HG02943 (cell line): ENCODE data around the gene ANO9.

Experiments
- ATAC-seq: cut with Tn5 transposase; IDR thresholded peaks from one replicate; pipeline ENCODE4 v1.9.1; 2021; ENCODE audit warnings: mild to moderate bottlenecking, low read depth, moderate library complexity; ENCODE audit not compliant: unreplicated experiment

Gene ANO9

DNA sequence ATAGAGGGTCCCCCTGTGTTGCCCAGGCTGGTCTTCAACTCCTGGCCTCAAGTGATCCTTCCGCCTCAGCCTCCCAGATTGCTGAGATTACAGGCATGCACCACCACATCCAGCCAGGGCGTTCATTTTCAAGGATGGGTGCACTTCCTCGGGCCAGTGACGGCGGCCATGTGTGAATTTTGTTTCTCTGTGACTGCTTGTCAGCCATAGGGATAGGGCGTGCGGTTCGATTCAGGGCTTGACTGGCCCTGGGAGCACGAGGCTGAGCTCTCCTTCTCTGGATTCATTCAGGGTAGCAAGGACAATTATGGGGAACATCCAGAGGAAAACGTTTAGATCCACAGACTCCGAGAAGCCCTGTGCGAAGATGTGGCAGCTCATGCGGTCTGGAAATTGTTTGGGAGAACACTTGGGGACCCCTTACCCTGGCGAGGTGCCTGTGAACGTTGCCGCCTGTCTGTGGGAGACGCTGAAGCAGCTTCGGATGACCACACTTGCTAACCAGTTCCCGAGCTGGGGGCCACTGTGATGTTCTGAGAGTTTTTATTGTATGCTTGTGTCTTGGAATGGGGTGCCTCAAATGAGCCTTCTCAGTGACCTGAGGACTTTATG, 11.2 kb upstream of the ANO9 start:
- no peak for ATAC-seq

DNA sequence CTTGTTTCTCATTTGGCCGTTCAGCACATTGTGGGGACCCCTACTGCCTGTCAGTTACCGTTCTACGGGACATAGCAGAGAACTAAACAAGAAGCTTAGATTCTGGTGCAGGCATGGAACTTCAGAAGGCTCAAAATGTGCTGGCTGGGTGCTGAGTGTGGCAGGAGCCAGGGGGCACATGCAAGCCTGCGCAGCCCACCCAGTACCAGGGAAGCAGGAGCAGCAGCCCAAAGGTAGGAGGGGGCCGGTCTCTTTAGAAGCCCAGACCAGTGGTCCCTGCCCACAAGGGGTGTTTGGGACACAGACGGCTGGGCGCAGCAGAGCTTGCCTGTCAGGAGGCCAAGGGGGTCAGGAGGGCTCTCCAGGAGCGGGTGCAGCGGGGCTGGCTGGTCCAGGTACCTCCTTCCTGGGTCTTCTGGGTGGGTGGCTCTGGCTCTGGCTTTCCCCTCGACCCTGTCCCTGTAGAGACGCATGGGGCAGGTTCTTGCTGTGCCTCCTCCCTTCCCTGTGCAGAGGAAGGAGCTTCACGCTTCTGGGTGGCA, 10.5 kb upstream of the ANO9 start:
- ATAC-seq, result no peak

DNA sequence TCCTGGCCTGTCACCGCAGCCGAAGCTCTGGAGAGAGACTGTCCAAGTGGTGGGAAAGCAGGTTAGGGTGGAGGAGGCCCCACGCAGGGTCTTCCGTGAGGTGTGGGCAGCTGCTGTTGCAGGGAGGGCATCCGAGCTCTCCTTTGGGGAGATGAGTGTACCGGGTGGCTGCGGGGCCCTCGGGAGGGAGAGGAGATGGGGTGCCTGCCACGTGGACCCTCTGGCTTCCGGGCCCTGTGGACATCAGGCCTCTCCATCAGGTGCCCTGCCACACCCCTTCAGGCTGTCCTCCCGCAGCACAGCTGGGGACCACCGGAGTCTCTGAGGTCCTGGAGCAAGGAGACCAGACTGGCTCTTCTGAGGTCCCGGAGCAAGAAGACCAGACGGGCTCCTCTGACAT, 9.9 kb upstream of the ANO9 start:
- ATAC-seq, result no peak

DNA sequence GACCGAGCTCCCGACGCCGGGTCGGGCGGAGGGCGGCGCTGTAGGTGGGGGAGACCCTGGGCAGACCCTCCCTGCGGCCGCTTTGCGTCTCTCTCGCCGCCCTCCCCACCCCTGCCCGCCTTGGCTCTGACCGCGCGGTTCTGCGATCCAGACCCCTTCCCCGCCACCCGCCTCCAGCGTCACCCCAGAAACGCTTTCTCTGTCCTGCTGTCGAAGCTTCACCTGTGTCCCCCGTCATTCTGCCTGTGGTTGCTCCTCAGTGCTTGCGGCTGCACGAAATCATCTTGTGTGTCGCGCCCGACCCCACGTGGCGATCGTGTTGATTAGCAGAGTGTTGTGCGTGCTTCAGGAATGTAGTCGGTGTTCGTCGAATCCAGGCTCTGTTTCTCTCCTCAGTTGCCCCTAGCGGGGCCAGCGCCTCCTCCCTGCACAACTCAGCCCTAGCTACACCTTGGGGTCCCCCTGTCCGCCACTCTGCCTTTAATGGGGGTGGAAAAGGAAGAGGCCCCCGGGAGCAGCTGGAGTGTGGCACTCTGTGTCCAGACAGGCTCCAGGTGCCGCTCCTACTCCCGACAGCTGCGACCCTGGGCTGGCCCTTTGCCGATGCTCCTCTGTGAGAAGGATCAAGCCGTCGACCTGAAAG, 9.1 kb upstream of the ANO9 start:
- ATAC-seq, result peak; percentile 16

DNA sequence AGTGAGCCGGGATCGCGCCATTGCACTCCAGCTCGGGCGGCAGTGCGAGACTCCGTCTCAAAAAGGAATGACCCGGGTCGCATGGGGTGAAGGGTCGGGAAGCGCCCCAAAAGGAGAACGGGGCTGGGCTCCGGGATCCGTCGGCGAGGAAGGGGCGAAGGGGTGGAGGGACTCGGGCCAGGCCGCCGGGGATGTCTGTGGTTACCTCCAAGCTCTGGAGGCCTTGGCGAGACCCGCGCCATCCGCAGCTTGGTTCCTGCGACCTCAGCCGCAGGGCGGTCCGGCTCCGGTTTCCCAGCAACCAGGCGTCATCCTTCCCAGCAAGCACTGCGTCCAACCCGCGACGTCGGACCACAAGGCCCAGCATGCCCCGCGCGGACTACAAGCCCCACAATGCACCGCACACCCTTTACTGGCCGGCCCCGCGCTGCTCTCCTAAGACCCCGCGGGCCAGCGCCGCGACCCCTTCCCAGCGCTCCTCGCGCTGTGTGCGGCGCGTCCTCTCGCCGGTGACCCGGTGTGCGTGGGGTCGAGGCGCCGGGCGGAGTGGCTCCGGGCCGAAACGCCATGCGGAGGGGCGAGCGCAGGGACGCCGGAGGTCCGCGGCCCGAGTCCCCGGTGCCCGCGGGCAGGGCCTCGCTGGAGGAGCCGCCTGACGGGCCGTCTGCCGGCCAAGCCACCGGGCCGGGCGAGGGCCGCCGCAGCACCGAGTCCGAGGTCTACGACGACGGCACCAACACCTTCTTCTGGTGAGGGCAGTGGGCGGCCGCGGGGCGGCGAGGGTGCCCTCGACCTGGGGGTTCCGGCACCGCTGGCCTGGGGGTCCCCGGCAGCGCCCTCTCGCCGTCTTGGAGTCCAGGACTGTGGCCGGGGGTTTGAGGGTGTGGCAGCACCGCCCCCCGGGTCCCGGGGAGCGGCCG, 8.3 kb upstream of the ANO9 start, which contains the start of gene PTDSS2:
PTDSS2 (plus strand) TSS at position 391 of the 920 bp plus-strand sequence; CDS start at position 568, 177 bp downstream.
- ATAC-seq, result peak; percentile 75

DNA sequence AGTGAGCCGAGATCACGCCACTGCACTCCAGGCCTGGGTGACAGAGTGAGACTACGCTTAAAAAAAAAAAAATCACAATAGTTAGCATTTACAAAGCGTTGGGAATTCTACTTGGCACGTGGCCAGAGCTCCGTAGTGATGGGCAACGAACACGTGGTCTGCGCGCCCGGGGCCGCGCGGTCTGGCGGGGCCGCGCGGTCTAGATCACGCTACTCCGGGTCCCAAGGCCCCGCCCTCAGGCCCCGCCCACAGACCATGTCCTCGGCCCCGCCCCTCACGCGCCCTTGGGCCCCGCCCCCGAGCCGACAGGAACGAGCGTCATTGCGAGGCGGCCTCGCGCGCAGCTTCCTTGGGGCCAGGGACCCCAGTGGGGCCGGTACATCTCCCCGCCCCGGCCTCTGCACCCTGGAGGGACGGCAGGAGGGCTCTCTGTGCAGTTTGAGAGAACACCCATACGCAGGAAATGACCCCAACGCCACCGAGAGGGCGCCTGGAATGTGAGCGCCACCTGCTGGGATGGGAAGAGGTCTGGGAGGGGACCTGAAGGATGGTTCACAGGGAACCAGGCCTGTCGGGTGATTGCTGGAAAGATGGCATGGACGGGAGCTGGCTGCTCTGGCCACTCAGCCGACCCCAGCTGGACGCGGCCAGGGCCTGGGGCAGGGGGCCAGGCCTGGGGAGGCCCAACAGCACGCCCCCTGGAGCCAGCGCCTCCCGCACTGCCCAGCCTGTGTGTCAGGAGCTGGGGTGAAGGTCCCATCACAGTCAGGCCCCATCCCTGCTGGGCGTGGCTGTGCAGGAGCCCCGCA, 6.3 kb upstream of the ANO9 start:
- peak; percentile 39 for ATAC-seq

DNA sequence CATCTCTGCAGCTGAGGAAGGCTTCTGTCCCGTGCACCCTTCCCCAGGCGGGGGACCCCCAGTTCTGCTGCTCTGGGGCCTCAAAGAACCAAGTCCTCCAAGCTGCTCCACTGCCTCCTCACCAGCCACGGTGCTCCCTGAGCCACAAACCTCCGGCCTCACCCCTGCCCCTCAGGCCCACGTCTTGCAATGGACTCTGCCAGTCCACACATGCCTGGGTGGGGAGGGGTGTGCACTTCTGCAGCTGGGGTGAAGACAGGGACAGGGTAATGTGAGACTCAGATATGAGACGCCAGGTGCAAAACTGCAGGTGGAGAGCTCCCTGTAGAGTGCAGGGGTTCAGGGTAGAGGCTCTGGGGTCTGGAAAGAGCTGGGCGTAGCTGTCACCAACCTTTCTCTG, 5.1 kb upstream of the ANO9 start:
- no peak for ATAC-seq

DNA sequence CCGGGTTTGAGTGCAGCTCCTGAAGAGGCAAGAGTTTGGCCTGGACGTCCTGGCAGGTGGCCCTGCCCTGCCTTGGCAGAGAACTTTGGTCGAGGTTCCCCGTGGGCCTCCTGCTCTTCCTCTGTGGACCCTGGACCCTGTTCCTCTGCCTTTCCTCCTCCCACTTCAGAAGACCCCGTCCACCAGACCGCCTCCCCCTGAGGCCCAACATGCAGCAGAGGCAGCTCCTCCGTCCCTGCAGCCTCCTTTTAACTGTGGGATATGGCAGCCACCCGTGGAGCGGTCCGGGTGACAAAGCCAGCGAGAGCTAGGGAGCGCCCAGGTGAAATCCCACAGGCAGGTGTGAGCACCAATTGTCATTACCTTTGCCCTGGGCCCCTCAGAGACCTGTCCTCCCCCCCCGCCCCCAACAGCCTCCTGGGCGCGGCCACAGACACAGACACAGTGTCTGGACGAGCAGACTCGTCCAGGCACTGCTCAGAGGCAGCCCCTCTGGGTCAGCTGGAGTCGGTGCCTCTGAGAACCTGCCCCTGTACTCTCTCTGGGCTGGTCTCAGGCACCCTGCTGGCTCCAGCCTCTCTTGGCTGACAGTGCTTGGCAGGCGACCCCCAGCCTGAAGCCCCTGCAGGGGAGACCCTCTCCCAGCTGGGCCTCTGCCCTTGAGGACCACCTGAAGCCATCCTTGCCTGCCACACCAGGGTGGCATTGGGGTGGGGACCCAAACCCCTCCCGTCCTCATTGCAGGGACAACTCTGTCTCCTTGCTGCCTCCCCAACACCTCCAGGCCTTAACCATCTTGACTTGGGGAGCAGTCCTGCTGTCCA, 4.2 kb upstream of the ANO9 start:
- no peak for ATAC-seq

DNA sequence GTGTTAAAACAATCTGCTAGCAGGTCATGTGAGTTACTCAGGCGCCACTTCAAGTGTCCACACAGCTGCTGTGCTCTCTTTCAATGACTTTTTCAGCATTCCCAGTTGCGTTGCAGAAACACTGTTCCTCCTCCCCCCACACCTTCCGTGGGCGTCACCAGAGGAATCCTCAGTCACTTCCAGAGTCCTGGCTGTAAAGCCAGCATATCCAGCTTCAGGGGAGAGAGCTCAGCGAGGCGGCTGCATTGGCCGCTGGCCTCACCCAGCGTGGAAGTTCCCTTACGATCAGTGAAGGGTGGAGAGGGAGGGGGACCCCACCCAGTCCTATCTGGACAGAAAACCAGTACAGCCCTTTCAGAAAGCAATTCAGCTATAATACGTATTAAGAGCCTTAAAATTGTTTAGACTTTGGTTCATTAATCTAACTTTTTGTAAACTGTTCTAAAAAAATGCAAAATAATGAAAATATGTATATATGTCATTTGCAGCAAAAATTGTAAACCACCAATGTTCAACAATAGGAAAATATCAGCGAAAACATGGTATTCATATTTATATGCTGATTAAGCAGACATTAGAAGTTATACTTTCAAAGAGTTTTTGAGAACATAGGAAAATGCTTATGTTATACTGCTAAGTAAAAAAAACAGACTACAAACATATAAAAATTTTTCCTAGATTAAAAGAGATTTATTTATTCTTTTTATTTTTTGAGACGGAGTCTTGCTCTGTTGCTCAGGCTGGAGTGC, 2.8 kb upstream of the ANO9 start:
- ATAC-seq, result no peak

DNA sequence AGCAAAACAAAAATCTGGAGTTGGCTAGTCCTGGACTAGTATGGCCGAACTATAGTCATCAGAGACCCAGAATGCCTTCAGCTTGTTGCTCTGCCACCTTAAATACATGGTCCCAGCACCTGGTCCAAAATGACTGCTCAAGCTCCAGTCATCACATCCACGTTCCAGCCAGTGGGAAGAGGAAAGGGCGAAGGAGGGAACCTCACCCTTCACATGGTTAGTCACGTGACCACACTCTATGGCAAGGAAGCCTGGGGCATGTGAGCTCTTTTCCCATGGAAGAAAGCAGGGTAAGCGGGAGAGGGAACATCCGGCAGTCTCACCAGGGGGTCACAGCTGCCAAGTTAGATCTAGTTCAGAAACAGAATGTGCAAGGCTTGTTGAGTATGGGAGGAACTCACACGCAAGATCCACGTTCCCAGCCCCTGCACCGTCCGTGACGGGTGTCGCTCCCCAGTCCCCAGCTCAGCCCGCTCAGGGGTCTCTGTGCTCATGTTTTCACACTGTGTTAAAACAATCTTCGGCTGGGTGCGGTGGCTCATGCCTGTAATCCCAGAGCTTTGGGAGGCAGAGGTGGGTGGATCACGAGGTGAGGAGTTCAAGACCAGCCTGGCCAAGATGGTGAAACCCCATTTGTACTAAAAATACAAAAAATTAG, 1.9 kb upstream of the ANO9 start:
- no peak for ATAC-seq

DNA sequence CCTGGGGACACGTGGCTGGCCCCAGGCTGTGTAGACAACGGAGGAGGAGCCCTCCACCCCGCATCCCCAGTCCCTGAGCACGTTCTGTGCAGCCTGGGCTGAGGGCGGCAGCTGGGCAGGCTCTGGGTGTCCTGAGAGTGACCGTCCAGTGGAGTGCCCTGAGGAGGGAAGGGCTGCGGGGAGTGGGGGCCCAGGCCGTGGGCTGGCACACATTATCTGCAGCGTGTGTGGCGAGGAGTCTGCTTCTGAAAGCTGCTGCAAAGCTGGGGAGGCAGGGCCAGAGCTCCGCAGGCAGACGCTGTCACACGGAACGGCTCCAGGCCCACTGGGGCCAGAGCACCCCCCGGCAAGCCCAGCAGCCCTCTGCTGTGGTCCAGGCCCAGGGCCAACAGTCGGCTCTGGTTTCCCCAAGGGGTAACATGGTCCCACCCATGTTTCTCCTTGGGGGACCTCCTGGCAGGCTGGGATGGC, 835 bp upstream of the ANO9 start:
- ATAC-seq, result no peak

DNA sequence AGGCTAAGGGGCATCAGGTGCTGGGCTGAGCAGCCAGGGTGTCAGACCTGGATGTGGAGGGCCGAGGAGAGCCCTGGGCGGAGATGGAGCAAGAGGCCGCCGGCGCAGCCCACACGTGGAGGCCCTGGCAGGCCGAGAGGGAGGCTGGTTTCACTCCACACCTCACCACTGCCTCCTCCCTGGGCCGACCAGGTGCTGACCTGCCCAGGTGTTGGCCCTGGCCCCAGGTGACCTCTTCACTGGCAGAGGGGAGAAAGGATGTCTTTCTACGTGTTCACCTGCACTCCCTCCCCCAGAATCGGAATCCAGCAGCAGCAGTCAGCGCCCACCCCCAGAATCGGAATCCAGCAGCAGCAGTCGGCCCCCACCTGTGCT, 781 bp downstream of the ANO9 start:
- no peak for ATAC-seq

DNA sequence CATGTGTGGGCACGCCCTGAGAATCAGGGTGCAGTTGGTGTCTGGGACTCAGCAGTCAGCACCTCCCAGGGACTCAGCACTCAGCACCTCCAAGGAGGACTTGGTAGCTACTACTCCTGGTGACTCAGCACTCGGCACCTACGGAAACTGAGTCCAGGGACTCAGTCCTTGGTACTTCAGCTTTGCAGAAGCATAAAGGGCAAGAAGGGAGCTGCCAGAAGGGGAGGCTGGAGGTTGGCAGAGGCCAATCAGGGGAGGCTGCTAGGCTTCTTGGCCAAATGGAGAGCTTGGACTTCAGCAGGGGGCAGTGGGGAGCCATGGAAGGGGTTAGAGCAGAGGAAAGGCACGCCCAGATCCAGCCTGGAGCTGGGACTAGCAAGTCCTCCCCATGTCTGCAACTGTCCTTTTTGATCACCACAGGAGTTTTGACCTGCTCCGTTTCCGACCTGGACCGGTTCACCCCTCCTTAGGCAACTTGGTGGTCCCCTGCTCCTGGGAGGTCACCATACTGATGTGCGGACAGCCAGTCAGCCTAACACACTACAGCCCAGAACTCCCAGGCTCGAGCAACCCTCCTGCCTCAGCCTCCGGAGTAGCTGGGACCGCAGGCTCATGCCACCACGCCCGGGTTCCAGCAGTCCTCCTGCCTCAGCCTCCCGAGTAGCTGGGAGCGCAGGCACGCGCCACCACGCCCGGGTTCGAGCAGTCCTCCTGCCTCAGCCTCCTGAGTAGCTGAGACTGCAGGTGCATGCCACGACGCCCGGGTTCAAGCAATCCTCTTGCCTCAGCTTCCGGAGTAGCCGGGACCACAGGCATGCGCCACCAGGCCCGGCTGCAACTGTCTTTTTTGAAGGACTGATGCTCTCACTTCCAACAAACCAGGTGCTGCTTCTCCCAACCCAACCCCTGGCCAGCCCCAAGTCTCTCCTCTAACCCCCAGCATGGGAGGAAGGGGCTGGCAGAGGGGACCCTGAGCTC, 1.5 kb downstream of the ANO9 start:
- no peak for ATAC-seq

DNA sequence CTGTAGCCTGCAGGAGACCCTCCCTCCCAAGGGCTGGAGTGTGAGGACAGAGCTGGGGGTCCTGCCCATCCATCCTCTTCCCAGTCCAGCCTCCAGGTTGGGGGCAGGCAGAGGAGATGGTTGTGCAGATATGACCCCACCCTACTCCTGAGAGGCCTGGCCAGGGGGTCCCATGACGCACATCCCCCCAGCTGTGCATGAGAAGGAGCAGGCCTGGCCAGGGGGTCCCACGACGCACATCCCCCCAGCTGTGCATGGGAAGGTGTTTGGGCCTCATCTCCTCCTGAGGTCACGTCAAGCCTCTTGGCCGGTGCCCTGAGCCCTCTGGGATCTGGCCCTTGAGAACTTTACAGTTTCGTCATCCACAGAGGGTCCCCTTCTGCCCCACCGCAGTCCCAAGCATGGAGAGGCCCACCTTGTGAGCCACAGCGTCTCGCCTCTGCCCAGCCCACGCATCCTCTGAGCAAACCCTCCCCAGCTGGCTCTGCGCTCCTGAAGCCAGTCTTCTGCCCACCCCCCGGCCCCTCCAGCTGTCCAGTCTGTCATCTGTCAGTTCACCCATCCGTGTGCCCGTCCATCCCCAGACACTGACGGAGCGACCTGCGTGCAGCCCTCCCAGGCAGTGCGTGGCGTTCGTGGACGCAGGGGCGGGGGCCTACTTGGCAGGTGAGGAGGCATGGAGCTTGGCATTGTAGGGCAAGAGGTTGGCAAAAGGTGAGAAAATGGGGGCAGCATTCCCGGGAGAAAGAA, 2.3 kb downstream of the ANO9 start:
- ATAC-seq, result no peak

DNA sequence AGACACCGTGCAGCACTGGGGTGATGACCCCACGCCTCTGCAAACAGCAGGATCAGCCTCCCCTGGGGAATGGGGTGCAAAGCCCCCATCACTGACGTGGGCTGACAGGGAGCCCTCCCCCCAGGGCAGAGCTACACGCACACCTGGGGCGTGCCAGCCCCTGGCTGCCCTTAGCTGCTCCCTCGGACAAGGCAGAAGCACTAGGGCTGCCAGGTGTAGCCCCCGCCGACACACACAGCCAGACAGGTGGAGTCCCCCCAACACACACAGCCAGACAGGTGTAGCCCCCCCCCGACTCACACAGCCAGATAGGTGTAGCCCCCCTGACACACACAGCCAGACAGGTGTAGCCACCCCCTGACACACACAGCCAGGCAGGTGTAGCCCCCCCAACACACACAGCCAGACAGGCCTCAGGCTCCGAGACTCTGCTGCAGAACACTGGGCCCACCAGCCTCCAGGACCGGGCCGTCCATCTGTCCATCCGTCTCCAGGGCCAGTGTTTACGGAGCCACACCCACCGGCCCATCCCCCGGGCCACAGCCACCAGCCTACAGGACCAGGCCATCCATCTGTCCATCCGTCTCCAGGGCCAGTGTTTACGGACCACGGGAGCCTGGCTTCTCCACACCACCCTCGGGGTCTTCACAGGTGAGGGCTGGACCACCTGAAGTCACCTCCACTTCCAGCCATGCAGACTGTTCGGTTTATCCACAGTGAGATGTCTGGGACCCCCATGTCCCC, 3.5 kb downstream of the ANO9 start:
- no peak for ATAC-seq
